Peyer's patch (tissue), 4 donors: ENCODE measurements around the gene HS6ST1.

Source experiments
- POLR2A ChIP-seq, 2 donors: fragments of 450-650 bp; IDR thresholded peaks; one replicate each; pipeline ENCODE4 v1.5.1; 2017; ENCODE audit warnings: antibody characterized with exemption in 2 of 2, mild to moderate bottlenecking in 2 of 2, moderate library complexity in 2 of 2
- TF ChIP-seq, protein P1 (sequence below), 6 experiments: fragments of 450-650 bp in 4 of 6; fragments of 200-600 bp in 2 of 6; sonication (generic) in 1 of 6; IDR thresholded peaks; one replicate each; pipeline ENCODE4 v1.5.1; 2017 to 2019; ENCODE audit warnings: antibody characterized with exemption in 6 of 6, mild to moderate bottlenecking in 3 of 6, moderate library complexity in 1 of 6

DNA sequence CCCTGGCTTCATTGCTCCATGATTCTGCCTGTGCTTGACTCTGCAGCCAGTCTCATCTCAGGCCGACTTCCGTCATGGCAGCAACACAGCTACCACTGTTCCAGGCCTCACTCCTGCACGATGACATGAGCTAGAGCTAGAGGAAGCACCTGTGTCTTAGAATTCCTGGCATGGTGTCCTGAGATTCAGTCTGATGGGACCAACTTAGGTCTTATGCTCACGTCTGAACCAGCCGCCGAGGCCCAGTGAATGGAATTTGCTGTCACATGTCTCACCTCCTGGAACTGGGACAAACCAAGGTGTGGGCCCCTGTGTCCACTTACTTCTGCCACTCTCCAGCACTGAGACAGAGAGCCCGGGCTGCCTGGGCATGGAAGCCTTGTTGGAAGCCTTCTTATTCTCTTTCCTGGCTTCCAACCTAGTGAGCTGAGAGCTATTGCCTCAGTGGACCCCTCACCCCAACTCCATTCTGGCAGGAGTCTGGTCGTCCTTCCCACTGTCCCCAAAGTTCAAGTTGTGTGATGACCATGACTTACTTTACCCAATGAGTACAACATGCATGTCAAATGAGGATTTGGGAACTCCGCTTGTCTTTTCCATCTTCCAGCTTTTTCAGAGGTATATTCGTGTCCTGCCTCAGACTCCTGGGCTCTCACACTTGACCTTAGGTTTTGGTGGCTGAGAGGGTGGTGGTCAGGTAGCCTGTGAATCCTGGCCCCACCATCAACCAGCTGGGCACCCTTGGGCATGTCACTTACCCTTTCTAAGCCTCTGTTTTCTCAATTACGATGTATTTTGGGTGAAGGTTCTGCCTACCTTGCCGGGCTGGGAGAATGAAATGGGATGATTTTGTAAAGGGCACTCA lies 39.1 kb upstream of the HS6ST1 start:
- TF ChIP-seq, protein P1, sequence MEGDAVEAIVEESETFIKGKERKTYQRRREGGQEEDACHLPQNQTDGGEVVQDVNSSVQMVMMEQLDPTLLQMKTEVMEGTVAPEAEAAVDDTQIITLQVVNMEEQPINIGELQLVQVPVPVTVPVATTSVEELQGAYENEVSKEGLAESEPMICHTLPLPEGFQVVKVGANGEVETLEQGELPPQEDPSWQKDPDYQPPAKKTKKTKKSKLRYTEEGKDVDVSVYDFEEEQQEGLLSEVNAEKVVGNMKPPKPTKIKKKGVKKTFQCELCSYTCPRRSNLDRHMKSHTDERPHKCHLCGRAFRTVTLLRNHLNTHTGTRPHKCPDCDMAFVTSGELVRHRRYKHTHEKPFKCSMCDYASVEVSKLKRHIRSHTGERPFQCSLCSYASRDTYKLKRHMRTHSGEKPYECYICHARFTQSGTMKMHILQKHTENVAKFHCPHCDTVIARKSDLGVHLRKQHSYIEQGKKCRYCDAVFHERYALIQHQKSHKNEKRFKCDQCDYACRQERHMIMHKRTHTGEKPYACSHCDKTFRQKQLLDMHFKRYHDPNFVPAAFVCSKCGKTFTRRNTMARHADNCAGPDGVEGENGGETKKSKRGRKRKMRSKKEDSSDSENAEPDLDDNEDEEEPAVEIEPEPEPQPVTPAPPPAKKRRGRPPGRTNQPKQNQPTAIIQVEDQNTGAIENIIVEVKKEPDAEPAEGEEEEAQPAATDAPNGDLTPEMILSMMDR (IDR thresholded peaks at IDR 0.05): no peak
- no peak for TF ChIP-seq POLR2A (IDR thresholded peaks at IDR 0.05)
